A549 (cell line): ENCODE data around the gene ASIC1. TPM values are rescaled to one million over a fixed set of nuclear protein-coding genes. Genes with fewer than 3 reads are reported as not detected.

Experiments used
- ATAC-seq, 2 experiments: fragments of 200-7000 bp in 1 of 2; fragments of >200 bp in 1 of 2; cut with Nextera tagmentation in 1 of 2; cut with Tn5 transposase in 1 of 2; 3 replicates each; pipeline versions ENCODE4 v1.8.0 to v1.9.1; 2018 to 2020; ENCODE audit warnings: mild to moderate bottlenecking in 1 of 2, moderate library complexity in 1 of 2
- CTCF ChIA-PET: fragments of 300-600 bp; sonication (Branson Sonifier 250); formaldehyde crosslinking; extraction: SDS; loops from one replicate; lab custom pipeline; 2021; ENCODE audit warnings: antibody characterized with exemption, inconsistent platforms; lab: Yijun Ruan, JAX
- POLR2A ChIA-PET: fragments of 350-600 bp; formaldehyde crosslinking; extraction: SDS; loops from one replicate; lab custom pipeline; 2021; ENCODE audit warnings: antibody characterized with exemption, inconsistent platforms; lab: Yijun Ruan, JAX
- DNase-seq, 2 experiments: peaks; one replicate each; pipeline versions ENCODE4 v3.0.0 to v3.0.0-alpha.2; 2011 to 2016; ENCODE audit warnings: low read depth in 1 of 2, low spot score in 1 of 2
- FAIRE-seq: peaks from 2 replicates; lab custom pipeline; 2011; peaks lifted over from hg19 to GRCh38; lab: Jason Lieb, UNC
- H3K27ac ChIP-seq, 2 experiments: fragments of >200 bp; sonication (Bioruptor Twin); formaldehyde crosslinking; 3 replicates each; pipeline ENCODE4 v1.5.1; 2016 to 2017
- H3K4me1 ChIP-seq: fragments of >200 bp; sonication (Bioruptor Twin); formaldehyde crosslinking; 3 replicates; pipeline ENCODE4 v1.6.1; 2016
- H3K4me2 ChIP-seq: fragments of >200 bp; sonication (Bioruptor Twin); formaldehyde crosslinking; 3 replicates; pipeline ENCODE4 v1.6.1; 2016
- H3K4me3 ChIP-seq: fragments of >200 bp; sonication (Bioruptor Twin); formaldehyde crosslinking; 3 replicates; pipeline ENCODE4 v1.5.1; 2016
- H3K9me3 ChIP-seq: fragments of >200 bp; sonication (Bioruptor Twin); formaldehyde crosslinking; 3 replicates; pipeline ENCODE4 v1.6.1; 2016
- BHLHE40 ChIP-seq: IDR thresholded peaks from 2 replicates; pipeline ENCODE4 v1.6.1; 2012; ENCODE audit warnings: low read depth, low read length, inconsistent platforms
- CEBPB ChIP-seq, 2 experiments: fragments of >200 bp in 1 of 2; sonication (Bioruptor Twin) in 1 of 2; formaldehyde crosslinking in 1 of 2; IDR thresholded peaks; 2 replicates each; pipeline ENCODE4 v1.6.1; 2012 to 2016
- EHF ChIP-seq: fragments of 250-450 bp; sonication (Bioruptor Pico); IDR thresholded peaks from 2 replicates; pipeline ENCODE4 v1.5.0; 2020; ENCODE audit warnings: mild to moderate bottlenecking
- ESRRA ChIP-seq: fragments of 150-350 bp; IDR thresholded peaks from 2 replicates; pipeline ENCODE4 v1.6.1; 2014; ENCODE audit warnings: mild to moderate bottlenecking, low read length, borderline replicate concordance
- HOXB13 ChIP-seq: fragments of 250-450 bp; sonication (Bioruptor Pico); IDR thresholded peaks from 2 replicates; pipeline ENCODE4 v1.5.0; 2020; ENCODE audit warnings: low read depth, mild to moderate bottlenecking, moderate library complexity
- JUN ChIP-seq, 2 experiments: fragments of >200 bp; sonication (Bioruptor Twin); formaldehyde crosslinking; IDR thresholded peaks; 2 replicates in 1 of 2; 3 replicates in 1 of 2; pipeline ENCODE4 v1.6.1; 2016 to 2017
- JUNB ChIP-seq: fragments of >200 bp; sonication (Bioruptor Twin); formaldehyde crosslinking; IDR thresholded peaks from 2 replicates; pipeline ENCODE4 v1.6.1; 2016
- KDM5A ChIP-seq: fragments of 200-600 bp; sonication (generic); IDR thresholded peaks from 2 replicates; pipeline ENCODE4 v1.6.1; 2016; ENCODE audit warnings: antibody characterized with exemption, mild to moderate bottlenecking
- MAFK ChIP-seq: fragments of 450-650 bp; IDR thresholded peaks from 2 replicates; pipeline ENCODE4 v1.6.1; 2014; ENCODE audit not compliant: partially characterized antibody
- NPAS2 ChIP-seq: fragments of 250-450 bp; sonication (Bioruptor Pico); IDR thresholded peaks from 2 replicates; pipeline ENCODE4 v1.8.0; 2022; ENCODE audit warnings: mild to moderate bottlenecking, moderate library complexity, borderline replicate concordance
- PHF8 ChIP-seq: fragments of 200-600 bp; sonication (generic); IDR thresholded peaks from 2 replicates; pipeline ENCODE4 v1.6.1; 2016; ENCODE audit warnings: low read depth, mild to moderate bottlenecking, antibody characterized with exemption, moderate library complexity, borderline replicate concordance
- RAD21 ChIP-seq, 2 experiments: fragments of >200 bp in 1 of 2; sonication (Bioruptor Twin) in 1 of 2; formaldehyde crosslinking in 1 of 2; IDR thresholded peaks in 1 of 2; conservative IDR thresholded peaks in 1 of 2; 2 replicates in 1 of 2; 3 replicates in 1 of 2; pipeline ENCODE4 v1.6.1; 2012 to 2018; ENCODE audit warnings: inconsistent platforms in 1 of 2
- TFCP2L1 ChIP-seq: fragments of 250-450 bp; sonication (Bioruptor Pico); IDR thresholded peaks from 2 replicates; pipeline ENCODE4 v1.5.0; 2021; ENCODE audit warnings: mild to moderate bottlenecking
- WGBS: methylation state at CpG from one replicate; pipeline ENCODE4 v1.1.6; 2017; ENCODE audit errors: missing lambda C conversion rate; 5-methylcytosine and 5-hydroxymethylcytosine counted together
- polyA plus RNA-seq, 4 experiments: library from polyadenylated mRNA; depleted of rRNA in 3 of 4; stranded (reverse); fragments of >200 nt; fragmentation: RNase III in 1 of 4; extraction: RNeasy Plus Mini Kit Qiagen cat#74134 plus additional on column Dnase treatment in 1 of 4; gene quantifications; 2 replicates in 3 of 4; 3 replicates in 1 of 4; pipeline ENCODE4 v1.2.3, GENCODE V29; 2011 to 2017
- TF ChIP-seq, protein P1 (sequence below): fragments of 250-450 bp; sonication (Bioruptor Pico); IDR thresholded peaks from 2 replicates; pipeline ENCODE4 v1.5.0; 2020; ENCODE audit warnings: low read depth, mild to moderate bottlenecking, moderate library complexity

Gene ASIC1
- polyA plus RNA-seq, 2 of the 4 experiments (the other 2 are of a cell fraction): 6.0 to 6.7 TPM

- FAIRE-seq (no peak), ATAC-seq (no peak), DNase-seq (no peak)
- Histone ChIP-seq H3K9me3 (no peaks in the 10 kb centered on the region), H3K27ac (no peak overlapping the region), H3K4me2 (no peak overlapping the region), H3K4me3 (no peak overlapping the region), H3K4me1 (peaks cover 7% of the 10 kb centered on the region; the same call in 2 of the 3 replicates)
- ChIA-PET POLR2A (no interaction called here), CTCF (interaction anchor here (0.7 to 1.9 kb wide), 8 partner anchors 15 to 168 kb away, joined by 3 to 10 read pairs (median 4); no protein-coding TSS in a partner anchor)
- TF ChIP-seq TFCP2L1 (CRISPR knock-in tag) (no peak), RAD21 (conservative IDR thresholded peaks at IDR 0.05 in 1 of 2, IDR thresholded peaks at IDR 0.05 in 1 of 2) (no peak), JUN (IDR thresholded peaks at IDR 0.05) (no peak), ESRRA (no peak), EHF (no peak), BHLHE40 (no peak)
- TF ChIP-seq, protein P1, sequence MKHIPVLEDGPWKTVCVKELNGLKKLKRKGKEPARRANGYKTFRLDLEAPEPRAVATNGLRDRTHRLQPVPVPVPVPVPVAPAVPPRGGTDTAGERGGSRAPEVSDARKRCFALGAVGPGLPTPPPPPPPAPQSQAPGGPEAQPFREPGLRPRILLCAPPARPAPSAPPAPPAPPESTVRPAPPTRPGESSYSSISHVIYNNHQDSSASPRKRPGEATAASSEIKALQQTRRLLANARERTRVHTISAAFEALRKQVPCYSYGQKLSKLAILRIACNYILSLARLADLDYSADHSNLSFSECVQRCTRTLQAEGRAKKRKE (CRISPR knock-in tag): no peak
- 91% methylated on average over 3 of the region's 3 CpGs for WGBS
Observed at GRCh38 chr12:50014342-50014741, 43.1 kb upstream of the ASIC1 start.

- no peak for FAIRE-seq
- TF ChIP-seq MAFK (peak; percentile 83), HOXB13 (CRISPR knock-in tag) (no peak)
- TF ChIP-seq, all 56 proteins: peak for 1
- Histone ChIP-seq H3K4me3 (no peak overlapping the region), H3K9me3 (no peaks in the 10 kb centered on the region), H3K4me1 (peaks cover 7% of the 10 kb centered on the region; the same call in 2 of the 3 replicates), H3K4me2 (no peak overlapping the region), H3K27ac (no peak overlapping the region)
- ChIA-PET POLR2A (interaction anchor here (0.5 kb wide), 1 partner anchor 8 kb away, joined by 3 read pairs; the partner anchor contains the start of gene RACGAP1), CTCF (interaction anchor here (0.7 to 4.8 kb wide), 4 partner anchors 23 to 54 kb away, joined by 3 to 31 read pairs (median 5); no protein-coding TSS in a partner anchor)
- WGBS: 87% methylated on average over 10 of the region's 10 CpGs
- ATAC-seq: no peak
- DNase-seq: no peak
Observed at GRCh38 chr12:50016501-50017475, 40.6 kb upstream of the ASIC1 start.

DNA sequence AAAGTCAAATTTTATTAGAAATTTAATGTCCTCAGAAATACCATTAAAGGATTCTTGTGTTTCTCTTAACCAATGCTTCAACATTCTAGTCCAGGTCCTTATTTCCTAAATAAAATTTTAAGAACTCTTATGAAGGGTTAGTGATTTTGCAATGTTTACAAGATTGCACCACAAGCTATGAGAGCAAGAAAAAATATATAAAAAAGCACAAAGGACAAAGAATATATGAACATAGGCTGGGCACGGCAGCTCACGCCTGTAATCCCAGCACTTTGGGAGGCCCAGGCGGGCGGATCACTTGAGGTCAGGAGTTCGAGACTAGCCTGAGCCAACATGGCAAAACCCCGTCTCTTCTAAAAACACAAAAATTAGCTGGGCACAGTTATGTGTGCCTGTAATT lies 39.8 kb upstream of the ASIC1 start:
- POLR2A ChIA-PET: no interaction called here

DNA sequence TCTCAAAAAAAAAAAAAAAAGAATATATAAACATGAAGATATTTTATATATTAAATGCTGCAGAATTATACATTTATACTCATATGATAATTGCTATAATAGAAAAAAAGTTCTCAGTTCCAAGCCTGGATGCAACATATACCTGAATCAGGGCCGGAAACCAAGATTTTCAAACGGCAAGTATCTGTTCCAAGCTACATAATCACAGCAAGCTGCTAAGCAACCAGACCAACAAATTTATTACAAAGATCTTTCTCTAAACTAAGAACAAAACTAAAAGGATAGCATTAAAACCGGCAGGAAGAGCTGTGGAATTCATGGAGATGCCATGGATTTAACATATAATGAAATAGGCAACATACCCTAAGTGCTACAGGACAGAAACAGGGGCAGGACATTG lies 39.2 kb upstream of the ASIC1 start:
- CTCF ChIA-PET: interaction anchor here (0.9 to 4.8 kb wide), 3 partner anchors 12 to 51 kb away, joined by 3 to 31 read pairs (median 6); no protein-coding TSS in a partner anchor
- POLR2A ChIA-PET: no interaction called here
- TF ChIP-seq NPAS2 (CRISPR knock-in tag) (no peak), KDM5A (no peak), TFCP2L1 (CRISPR knock-in tag) (no peak), PHF8 (no peak)

More for the DNA sequence above, 39.8 kb upstream of the ASIC1 start:
- 0 out of 6 replicates have a peak overlapping the region, but pooled peaks of 1 of the 2 experiments have one; percentile 29 for H3K27ac ChIP-seq
- CTCF ChIA-PET: interaction anchor here (1.1 to 4.8 kb wide), 3 partner anchors 18 to 53 kb away, joined by 3 to 31 read pairs (median 6); no protein-coding TSS in a partner anchor
- no peak for DNase-seq
- WGBS: 83% methylated on average over 6 of the region's 6 CpGs
- ATAC-seq: no peak
- TF ChIP-seq JUNB: no peak
- TF ChIP-seq CEBPB (IDR thresholded peaks at IDR 0.05): peak; percentile 34 to 44; a peak in 1 of 4 replicates
- peaks cover 7% of the 10 kb centered on the region; the same call in 2 of the 3 replicates for H3K4me1 ChIP-seq
- no peak for FAIRE-seq
- H3K9me3 ChIP-seq: no peaks in the 10 kb centered on the region
- H3K4me3 ChIP-seq: no peak overlapping the region
- no peak overlapping the region for H3K4me2 ChIP-seq

More for the DNA sequence above, 39.2 kb upstream of the ASIC1 start:
- H3K4me2 ChIP-seq: no peak overlapping the region
- H3K4me1 ChIP-seq: peaks cover 11% of the 10 kb centered on the region; the same call in 2 of the 3 replicates
- WGBS: 75% methylated on average over 3 of the region's 3 CpGs
- FAIRE-seq: no peak
- no peak for ATAC-seq
- no peak overlapping the region for H3K4me3 ChIP-seq
- no peak overlapping the region for H3K27ac ChIP-seq
- DNase-seq: no peak
- H3K9me3 ChIP-seq: no peaks in the 10 kb centered on the region
